Measurements from ENCODE around the gene MBTPS1.

The MBTPS1 gene

GRCh38 chr16:84068041-84068440, 48.7 kb downstream of the MBTPS1 start:
- no peaks in the 10 kb centered on the region for H4K20me1 ChIP-seq (ENCODE audit: low read depth, low read length)
- peaks cover 12% of the 10 kb centered on the region for H3K36me3 ChIP-seq (ENCODE audit: low read length)
- H3K27me3 ChIP-seq (ENCODE audit: low read length) = no peaks in the 10 kb centered on the region
- no peak for TF ChIP-seq EZH2phosphoT487 (conservative IDR thresholded peaks at IDR 0.05; ENCODE audit: low read length)
- TF ChIP-seq, protein P1, sequence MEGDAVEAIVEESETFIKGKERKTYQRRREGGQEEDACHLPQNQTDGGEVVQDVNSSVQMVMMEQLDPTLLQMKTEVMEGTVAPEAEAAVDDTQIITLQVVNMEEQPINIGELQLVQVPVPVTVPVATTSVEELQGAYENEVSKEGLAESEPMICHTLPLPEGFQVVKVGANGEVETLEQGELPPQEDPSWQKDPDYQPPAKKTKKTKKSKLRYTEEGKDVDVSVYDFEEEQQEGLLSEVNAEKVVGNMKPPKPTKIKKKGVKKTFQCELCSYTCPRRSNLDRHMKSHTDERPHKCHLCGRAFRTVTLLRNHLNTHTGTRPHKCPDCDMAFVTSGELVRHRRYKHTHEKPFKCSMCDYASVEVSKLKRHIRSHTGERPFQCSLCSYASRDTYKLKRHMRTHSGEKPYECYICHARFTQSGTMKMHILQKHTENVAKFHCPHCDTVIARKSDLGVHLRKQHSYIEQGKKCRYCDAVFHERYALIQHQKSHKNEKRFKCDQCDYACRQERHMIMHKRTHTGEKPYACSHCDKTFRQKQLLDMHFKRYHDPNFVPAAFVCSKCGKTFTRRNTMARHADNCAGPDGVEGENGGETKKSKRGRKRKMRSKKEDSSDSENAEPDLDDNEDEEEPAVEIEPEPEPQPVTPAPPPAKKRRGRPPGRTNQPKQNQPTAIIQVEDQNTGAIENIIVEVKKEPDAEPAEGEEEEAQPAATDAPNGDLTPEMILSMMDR (IDR thresholded peaks at IDR 0.05; ENCODE audit: insufficient read depth, low read length, poor library complexity, severe bottlenecking) = no peak
- H3K9me3 ChIP-seq (ENCODE audit: insufficient read depth, low read length) = no peaks in the 10 kb centered on the region
- H3K4me3 ChIP-seq (ENCODE audit: insufficient read depth, low read length, poor library complexity, severe bottlenecking) = no peak overlapping the region
- H3F3A ChIP-seq (ENCODE audit: insufficient read depth) = 0 out of 2 replicates have a peak, but pooled peaks cover 3% of the 10 kb centered on the region
- no peak overlapping the region for H3K9ac ChIP-seq (ENCODE audit: low read length)
- no peak overlapping the region for H3K27ac ChIP-seq (ENCODE audit: low read depth, low read length)
- H3K4me2 ChIP-seq (ENCODE audit: low read depth, low read length, poor library complexity, severe bottlenecking) = no peak overlapping the region
- no peak overlapping the region for H2AFZ ChIP-seq (ENCODE audit: low read depth, low read length, severe bottlenecking)
- H3K9me2 ChIP-seq (replicated peaks; ENCODE audit: insufficient read depth, low read length) = no peaks in the 10 kb centered on the region
- H3K79me2 ChIP-seq (ENCODE audit: insufficient read depth, low read length) = no peaks in the 10 kb centered on the region

DNA sequence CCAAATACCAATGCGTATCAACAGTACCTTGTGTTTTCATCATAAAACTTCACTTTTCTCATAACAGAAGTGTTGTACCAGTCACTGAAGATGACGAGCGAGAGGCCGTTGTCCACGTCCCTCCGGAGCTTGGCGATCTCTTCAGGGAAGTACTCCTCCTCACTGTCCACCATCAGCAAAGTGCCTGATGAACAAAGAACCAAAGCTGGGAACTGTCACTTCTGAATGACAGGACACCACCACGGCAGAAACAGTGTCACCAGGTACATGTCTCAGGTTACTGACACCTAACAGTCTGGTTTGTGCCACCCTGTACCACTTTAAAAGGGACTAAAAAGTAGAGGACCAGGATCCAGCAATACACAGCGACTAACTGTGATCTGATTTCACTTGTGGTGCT, 49.1 kb downstream of the MBTPS1 start:
- Histone ChIP-seq H3K4me2 (ENCODE audit: low read depth, low read length, poor library complexity, severe bottlenecking) (no peak overlapping the region), H3K27me3 (ENCODE audit: low read length) (no peaks in the 10 kb centered on the region), H3K36me3 (ENCODE audit: low read length) (peaks cover 13% of the 10 kb centered on the region), H2AFZ (ENCODE audit: low read depth, low read length, severe bottlenecking) (no peak overlapping the region), H3F3A (ENCODE audit: insufficient read depth) (0 out of 2 replicates have a peak, but pooled peaks cover 3% of the 10 kb centered on the region), H4K20me1 (ENCODE audit: low read depth, low read length) (no peaks in the 10 kb centered on the region), H3K79me2 (ENCODE audit: insufficient read depth, low read length) (no peaks in the 10 kb centered on the region), H3K9ac (ENCODE audit: low read length) (no peak overlapping the region), H3K9me2 (replicated peaks; ENCODE audit: insufficient read depth, low read length) (no peaks in the 10 kb centered on the region), H3K27ac (ENCODE audit: low read depth, low read length) (no peak overlapping the region), H3K9me3 (ENCODE audit: insufficient read depth, low read length) (no peaks in the 10 kb centered on the region), H3K4me3 (ENCODE audit: insufficient read depth, low read length, poor library complexity, severe bottlenecking) (no peak overlapping the region)
- TF ChIP-seq EZH2phosphoT487 (conservative IDR thresholded peaks at IDR 0.05; ENCODE audit: low read length) = no peak
- TF ChIP-seq, protein P1 (IDR thresholded peaks at IDR 0.05; ENCODE audit: insufficient read depth, low read length, poor library complexity, severe bottlenecking) = no peak

GRCh38 chr16:84065536-84066132, 51.1 kb downstream of the MBTPS1 start:
- 0 out of 2 replicates have a peak, but pooled peaks cover 3% of the 10 kb centered on the region for H3F3A ChIP-seq (ENCODE audit: insufficient read depth)
- TF ChIP-seq EZH2phosphoT487 (conservative IDR thresholded peaks at IDR 0.05; ENCODE audit: low read length) = no peak
- TF ChIP-seq, protein P1 (IDR thresholded peaks at IDR 0.05; ENCODE audit: insufficient read depth, low read length, poor library complexity, severe bottlenecking) = peak; percentile 69
- no peak overlapping the region for H3K4me2 ChIP-seq (ENCODE audit: low read depth, low read length, poor library complexity, severe bottlenecking)
- no peak overlapping the region for H3K27ac ChIP-seq (ENCODE audit: low read depth, low read length)
- H3K36me3 ChIP-seq (ENCODE audit: low read length) = peaks cover 13% of the 10 kb centered on the region
- H3K27me3 ChIP-seq (ENCODE audit: low read length) = no peaks in the 10 kb centered on the region
- no peak overlapping the region for H3K4me3 ChIP-seq (ENCODE audit: insufficient read depth, low read length, poor library complexity, severe bottlenecking)
- no peaks in the 10 kb centered on the region for H3K9me3 ChIP-seq (ENCODE audit: insufficient read depth, low read length)
- no peaks in the 10 kb centered on the region for H4K20me1 ChIP-seq (ENCODE audit: low read depth, low read length)
- H3K9ac ChIP-seq (ENCODE audit: low read length) = no peak overlapping the region
- H3K79me2 ChIP-seq (ENCODE audit: insufficient read depth, low read length) = no peaks in the 10 kb centered on the region
- H3K9me2 ChIP-seq (replicated peaks; ENCODE audit: insufficient read depth, low read length) = no peaks in the 10 kb centered on the region
- no peak overlapping the region for H2AFZ ChIP-seq (ENCODE audit: low read depth, low read length, severe bottlenecking)
